ENCODE measurements around the gene ESR1. TPM values are rescaled to one million over a fixed set of nuclear protein-coding genes. Genes with fewer than 3 reads are reported as not detected.

The ESR1 gene
- polyA plus RNA-seq, 3 donors = 0.84 to 2.2 (median 2.0) TPM

GRCh38 chr6:152170313-152170701, 362.8 kb downstream of the ESR1 start:
- DNase-seq = no peak

GRCh38 chr6:152170702-152171667, 363.5 kb downstream of the ESR1 start:
- no peak for DNase-seq

- DNase-seq = no peak
These were observed 365.8 kb downstream of the ESR1 start for GRCh38 chr6:152173321-152173720.

- DNase-seq = no peak
These were observed 366.5 kb downstream of the ESR1 start for GRCh38 chr6:152173957-152174356.

GRCh38 chr6:152176268-152176667, 368.8 kb downstream of the ESR1 start:
- DNase-seq = no peak

Measured in renal pelvis (tissue), 4 donors.